Kidney (tissue), 14 donors: ENCODE results near the gene MRNIP. TPM values are rescaled to one million over a fixed set of nuclear protein-coding genes. Genes with fewer than 3 reads are reported as not detected.

ENCODE experiments used
- DNase-seq, 5 donors: peaks; one replicate each; pipeline ENCODE4 v3.0.0-alpha.2; 2013 to 2020
- FAIRE-seq: peaks from 2 replicates; lab custom pipeline; 2012; peaks lifted over from hg19 to GRCh38; lab: Jason Lieb, UNC
- H3K27ac ChIP-seq, 2 donors: one replicate each; pipeline ENCODE4 v1.7.0; 2013; ENCODE audit warnings: low read depth in 2 of 2, low read length in 2 of 2, inconsistent platforms in 1 of 2
- H3K27me3 ChIP-seq: one replicate; pipeline ENCODE4 v1.7.1; 2013; ENCODE audit warnings: low read length, inconsistent platforms; ENCODE audit not compliant: control insufficient read depth, insufficient read depth
- H3K36me3 ChIP-seq, 3 donors: one replicate each; pipeline versions ENCODE4 v1.7.0 to v1.7.1; 2013; ENCODE audit warnings: low read length in 3 of 3, control low read depth in 1 of 3, inconsistent platforms in 1 of 3; ENCODE audit not compliant: insufficient read depth in 3 of 3, control insufficient read depth in 2 of 3
- H3K4me1 ChIP-seq, 3 donors: one replicate each; pipeline versions ENCODE4 v1.7.0 to v1.7.1; 2013; ENCODE audit warnings: low read length in 3 of 3, inconsistent platforms in 1 of 3, low read depth in 1 of 3; ENCODE audit not compliant: control insufficient read depth in 2 of 3, insufficient read depth in 2 of 3
- H3K4me3 ChIP-seq, 3 donors: one replicate each; pipeline versions ENCODE4 v1.7.0 to v1.8.1; 2013; ENCODE audit warnings: low read length in 3 of 3, control low read depth in 1 of 3, inconsistent platforms in 1 of 3
- H3K9ac ChIP-seq, 3 donors: one replicate each; pipeline versions ENCODE4 v1.7.0 to v1.7.1; 2013; ENCODE audit warnings: low read length in 3 of 3, control low read depth in 1 of 3, inconsistent platforms in 1 of 3
- H3K9me3 ChIP-seq, 3 donors: one replicate each; pipeline versions ENCODE4 v1.7.0 to v1.7.1; 2013; ENCODE audit warnings: low read length in 3 of 3, control low read depth in 1 of 3, inconsistent platforms in 1 of 3; ENCODE audit not compliant: control insufficient read depth in 2 of 3, insufficient read depth in 1 of 3
- intact Hi-C: fragments of 100-400 bp; cut with DNase I; formaldehyde crosslinking; loops from one replicate; pipeline ENCODE4 v1.11.1; 2022
- polyA plus RNA-seq: library from polyadenylated mRNA; stranded (reverse); fragments of 350-450 nt; fragmentation: Illumina TruSeq; extraction: RNeasy Lipid Tissue Mini Kit (QIAGEN cat#74804); gene quantifications from one replicate; pipeline ENCODE4 v1.2.3, GENCODE V29; 2014; ENCODE audit warnings: low read depth, low replicate concordance; ENCODE audit not compliant: insufficient read depth
- total RNA-seq: library from RNA; stranded (reverse); fragmentation: NEBNext Ultra II Directional; extraction: Animal tissue kit (Norgen Biotek cat#: 25700); gene quantifications from one replicate; pipeline ENCODE4 v1.2.1, GENCODE V29; 2021
- TF ChIP-seq, protein P1 (sequence below): IDR thresholded peaks from 3 replicates; pipeline ENCODE4 v1.5.1; 2012; ENCODE audit warnings: mild to moderate bottlenecking, moderate library complexity, borderline replicate concordance; ENCODE audit not compliant: insufficient read depth; ENCODE audit errors: extremely low read depth
- donor health status: control.
- donor health status: control.
- donor health status: control.
- donor health status: control.
- donor health status: control.
- donor health status: DM: yes; HTN: yes; CAD: no.
- donor health status: Normal renal cell carcinoma (clear cell type).

The MRNIP gene
- total and polyA plus RNA-seq, 2 donors from 2014 or later = 25.3 to 36.6 TPM

DNA sequence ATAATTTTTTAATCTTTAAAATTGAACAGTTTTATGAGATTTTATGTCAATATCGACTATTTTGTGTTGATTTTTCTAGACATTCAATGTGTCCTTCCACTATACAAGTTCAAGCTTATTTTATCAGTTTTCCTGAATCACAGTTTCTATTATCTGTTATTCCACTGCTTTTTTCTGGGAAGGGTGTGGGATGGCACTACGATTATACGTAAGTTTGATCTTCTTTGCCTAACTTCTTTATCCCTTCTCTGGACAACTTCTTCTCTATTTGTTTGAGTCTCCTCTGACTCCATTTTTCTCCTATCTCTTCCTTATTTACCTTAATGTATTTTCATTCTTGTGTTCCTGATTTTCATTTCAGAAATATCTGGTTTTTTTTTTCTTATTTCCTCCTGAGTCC lies 24.5 kb upstream of the MRNIP start:
- peaks cover 7 to 25% (median 24%) of the 10 kb centered on the region in 3 donors for H3K36me3 ChIP-seq
- TF ChIP-seq, protein P1, sequence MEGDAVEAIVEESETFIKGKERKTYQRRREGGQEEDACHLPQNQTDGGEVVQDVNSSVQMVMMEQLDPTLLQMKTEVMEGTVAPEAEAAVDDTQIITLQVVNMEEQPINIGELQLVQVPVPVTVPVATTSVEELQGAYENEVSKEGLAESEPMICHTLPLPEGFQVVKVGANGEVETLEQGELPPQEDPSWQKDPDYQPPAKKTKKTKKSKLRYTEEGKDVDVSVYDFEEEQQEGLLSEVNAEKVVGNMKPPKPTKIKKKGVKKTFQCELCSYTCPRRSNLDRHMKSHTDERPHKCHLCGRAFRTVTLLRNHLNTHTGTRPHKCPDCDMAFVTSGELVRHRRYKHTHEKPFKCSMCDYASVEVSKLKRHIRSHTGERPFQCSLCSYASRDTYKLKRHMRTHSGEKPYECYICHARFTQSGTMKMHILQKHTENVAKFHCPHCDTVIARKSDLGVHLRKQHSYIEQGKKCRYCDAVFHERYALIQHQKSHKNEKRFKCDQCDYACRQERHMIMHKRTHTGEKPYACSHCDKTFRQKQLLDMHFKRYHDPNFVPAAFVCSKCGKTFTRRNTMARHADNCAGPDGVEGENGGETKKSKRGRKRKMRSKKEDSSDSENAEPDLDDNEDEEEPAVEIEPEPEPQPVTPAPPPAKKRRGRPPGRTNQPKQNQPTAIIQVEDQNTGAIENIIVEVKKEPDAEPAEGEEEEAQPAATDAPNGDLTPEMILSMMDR = no peak
- H3K27ac ChIP-seq = no peak overlapping the region
- DNase-seq (no peak), FAIRE-seq (no peak)
- no peaks in the 10 kb centered on the region for H3K27me3 ChIP-seq
- H3K4me1 ChIP-seq = no peaks in the 10 kb centered on the region
- peaks cover 0 to 5% (median 0%) of the 10 kb centered on the region in 3 donors for H3K9me3 ChIP-seq
- no peak overlapping the region for H3K4me3 ChIP-seq
- H3K9ac ChIP-seq = no peak overlapping the region
- intact Hi-C loops = no loop called here

DNA sequence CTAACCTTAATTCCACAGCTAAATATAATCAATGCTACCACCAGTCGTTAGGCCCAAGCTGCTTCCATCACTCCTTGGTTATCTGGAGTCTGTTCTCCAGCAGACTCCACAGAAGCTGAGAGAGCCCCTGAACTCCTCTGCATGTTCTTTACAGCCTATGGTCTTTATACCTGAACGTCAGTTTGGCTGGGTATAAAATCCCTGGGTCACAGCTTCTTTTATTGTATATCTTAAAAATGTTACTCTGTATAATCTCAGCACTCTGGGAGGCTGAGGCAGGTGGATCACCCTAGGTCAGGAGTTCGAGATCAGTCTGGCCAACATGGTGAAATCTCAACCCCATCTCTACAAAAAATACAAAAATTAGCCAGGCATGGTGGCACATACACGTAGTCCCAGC lies 23.7 kb upstream of the MRNIP start:
- H3K4me3 ChIP-seq = no peak overlapping the region
- TF ChIP-seq, protein P1 = no peak
- intact Hi-C loops = no loop called here

DNA sequence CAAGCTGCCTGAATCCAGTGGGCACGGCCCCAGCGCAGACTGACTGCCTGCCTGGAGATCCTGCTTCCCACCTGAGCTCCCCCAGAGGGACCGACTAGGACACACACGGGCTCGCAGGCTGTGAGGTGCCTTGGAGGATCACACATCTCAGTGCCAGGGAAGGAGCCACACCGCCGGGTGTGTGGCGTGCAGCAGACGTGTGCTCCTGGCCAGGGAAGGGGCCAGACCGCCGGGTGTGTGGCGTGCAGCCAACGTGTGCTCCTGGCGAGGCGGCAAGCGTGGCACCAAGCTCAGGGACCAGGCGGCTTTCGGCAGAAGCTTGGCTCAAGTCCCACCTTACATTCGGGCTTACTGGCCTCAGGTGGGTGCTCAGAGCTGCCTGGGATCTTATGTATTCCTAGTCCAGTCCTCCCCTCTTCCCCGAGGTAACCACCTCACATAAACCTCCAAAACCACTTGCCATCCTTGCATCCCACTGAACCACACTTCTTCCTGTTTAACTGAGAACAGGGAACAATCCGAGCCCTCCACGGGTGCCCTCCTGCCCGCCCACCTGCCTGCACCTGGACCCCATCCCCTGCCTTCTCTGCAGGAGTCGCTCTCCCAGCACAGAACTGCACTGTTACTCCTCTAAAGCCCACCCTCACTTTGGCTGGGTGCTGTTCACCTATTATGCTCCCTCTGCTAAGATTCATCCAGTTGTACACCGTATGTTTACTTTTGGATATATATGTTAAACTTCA lies 22.4 kb upstream of the MRNIP start:
- intact Hi-C loops = no loop called here
- H3K36me3 ChIP-seq = peaks cover 9 to 29% (median 21%) of the 10 kb centered on the region in 3 donors
- FAIRE-seq (no peak), DNase-seq (no peak)
- no peaks in the 10 kb centered on the region for H3K27me3 ChIP-seq
- no peak overlapping the region for H3K27ac ChIP-seq
- TF ChIP-seq, protein P1 = no peak
- no peak overlapping the region for H3K9ac ChIP-seq
- H3K9me3 ChIP-seq = peaks cover 0 to 5% (median 0%) of the 10 kb centered on the region in 3 donors
- no peak overlapping the region for H3K4me3 ChIP-seq
- H3K4me1 ChIP-seq = no peaks in the 10 kb centered on the region

More for the DNA sequence above, 23.7 kb upstream of the MRNIP start:
- Histone ChIP-seq H3K9me3 (peaks cover 0 to 5% (median 0%) of the 10 kb centered on the region in 3 donors), H3K9ac (no peak overlapping the region), H3K27me3 (no peaks in the 10 kb centered on the region), H3K36me3 (peaks cover 7 to 24% (median 19%) of the 10 kb centered on the region in 3 donors), H3K27ac (no peak overlapping the region), H3K4me1 (no peaks in the 10 kb centered on the region)
- DNase-seq (peak in 1 of 5 donors; percentile 1), FAIRE-seq (no peak)
